ENCODE measurements around the gene ZMYND8.
"Not testable (repeated sequence)": the region's sequence is repeated elsewhere in the genome, so short reads cannot be mapped to it uniquely, and the experiment has no call there.

- TF ChIP-seq POLR2A (IDR thresholded peaks at IDR 0.05; ENCODE audit: low read depth, low read length); TAF1 (IDR thresholded peaks at IDR 0.05; ENCODE audit: low read depth, low read length); POLR2AphosphoS5 (IDR thresholded peaks at IDR 0.05; ENCODE audit: low read depth, low read length); PAX5 (IDR thresholded peaks at IDR 0.05; ENCODE audit: insufficient read depth, low read length, severe bottlenecking); POU2F2 (IDR thresholded peaks at IDR 0.05; ENCODE audit: low read depth, low read length); SPI1 (IDR thresholded peaks at IDR 0.05; ENCODE audit: low read depth, low read length): not testable (repeated sequence)
Measured at GRCh38 chr20:47277535-47277872, 79.0 kb downstream of the ZMYND8 start.
